ENCODE results near the gene PLXND1. TPM values are rescaled to one million over a fixed set of nuclear protein-coding genes. Genes with fewer than 3 reads are reported as not detected.
A peak's percentile ranks its signal among the peaks of the same experiment; 100 is the strongest.

Gene PLXND1
- total RNA-seq, 2 donors from 2014 or later, result 207 to 246 TPM

GRCh38 chr3:129513705-129514104, 92.8 kb downstream of the PLXND1 start:
- H3K36me3 ChIP-seq, result peaks cover 18% of the 10 kb centered on the region
- DNase-seq (ENCODE audit: low spot score), result no peak
- no peaks in the 10 kb centered on the region for H3K27me3 ChIP-seq (replicated peaks; ENCODE audit: insufficient read depth)
- no peak for ATAC-seq (ENCODE audit: insufficient number of reproducible peaks, low FRiP score, low read depth)
- TF ChIP-seq, protein P1, sequence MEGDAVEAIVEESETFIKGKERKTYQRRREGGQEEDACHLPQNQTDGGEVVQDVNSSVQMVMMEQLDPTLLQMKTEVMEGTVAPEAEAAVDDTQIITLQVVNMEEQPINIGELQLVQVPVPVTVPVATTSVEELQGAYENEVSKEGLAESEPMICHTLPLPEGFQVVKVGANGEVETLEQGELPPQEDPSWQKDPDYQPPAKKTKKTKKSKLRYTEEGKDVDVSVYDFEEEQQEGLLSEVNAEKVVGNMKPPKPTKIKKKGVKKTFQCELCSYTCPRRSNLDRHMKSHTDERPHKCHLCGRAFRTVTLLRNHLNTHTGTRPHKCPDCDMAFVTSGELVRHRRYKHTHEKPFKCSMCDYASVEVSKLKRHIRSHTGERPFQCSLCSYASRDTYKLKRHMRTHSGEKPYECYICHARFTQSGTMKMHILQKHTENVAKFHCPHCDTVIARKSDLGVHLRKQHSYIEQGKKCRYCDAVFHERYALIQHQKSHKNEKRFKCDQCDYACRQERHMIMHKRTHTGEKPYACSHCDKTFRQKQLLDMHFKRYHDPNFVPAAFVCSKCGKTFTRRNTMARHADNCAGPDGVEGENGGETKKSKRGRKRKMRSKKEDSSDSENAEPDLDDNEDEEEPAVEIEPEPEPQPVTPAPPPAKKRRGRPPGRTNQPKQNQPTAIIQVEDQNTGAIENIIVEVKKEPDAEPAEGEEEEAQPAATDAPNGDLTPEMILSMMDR (IDR thresholded peaks at IDR 0.05), result no peak
- no peak overlapping the region for H3K4me3 ChIP-seq
- no peaks in the 10 kb centered on the region for H3K4me1 ChIP-seq (ENCODE audit: control insufficient read depth in 1 of 2, low read depth in 2 of 2)
- no peaks in the 10 kb centered on the region for H3K9me3 ChIP-seq
- no peak overlapping the region for H3K27ac ChIP-seq

- ATAC-seq (ENCODE audit: insufficient number of reproducible peaks, low FRiP score, low read depth), result no peak
- TF ChIP-seq, protein P1 (IDR thresholded peaks at IDR 0.05), result no peak
- H3K36me3 ChIP-seq, result peaks cover 18% of the 10 kb centered on the region
- H3K27me3 ChIP-seq (replicated peaks; ENCODE audit: insufficient read depth), result no peaks in the 10 kb centered on the region
- peaks cover 0 to 4% of the 10 kb centered on the region in 2 donors for H3K4me1 ChIP-seq (ENCODE audit: control insufficient read depth in 1 of 2, low read depth in 2 of 2)
- H3K4me3 ChIP-seq, result no peak overlapping the region
- no peak overlapping the region for H3K27ac ChIP-seq
- no peak for DNase-seq (ENCODE audit: low spot score)
- H3K9me3 ChIP-seq, result no peaks in the 10 kb centered on the region
These were observed 93.9 kb downstream of the PLXND1 start for GRCh38 chr3:129512595-129512994.

GRCh38 chr3:129507181-129507831, 99.2 kb downstream of the PLXND1 start:
- Histone ChIP-seq H3K4me3 (no peak overlapping the region), H3K9me3 (no peaks in the 10 kb centered on the region), H3K4me1 (ENCODE audit: control insufficient read depth in 1 of 2, low read depth in 2 of 2) (peaks cover 9 to 38% of the 10 kb centered on the region in 2 donors), H3K27me3 (replicated peaks; ENCODE audit: insufficient read depth) (no peaks in the 10 kb centered on the region), H3K36me3 (peaks cover 5% of the 10 kb centered on the region), H3K27ac (no peak overlapping the region)
- TF ChIP-seq, protein P1 (IDR thresholded peaks at IDR 0.05), result no peak
- no peak for ATAC-seq (ENCODE audit: insufficient number of reproducible peaks, low FRiP score, low read depth)
- DNase-seq (ENCODE audit: low spot score), result no peak

DNA sequence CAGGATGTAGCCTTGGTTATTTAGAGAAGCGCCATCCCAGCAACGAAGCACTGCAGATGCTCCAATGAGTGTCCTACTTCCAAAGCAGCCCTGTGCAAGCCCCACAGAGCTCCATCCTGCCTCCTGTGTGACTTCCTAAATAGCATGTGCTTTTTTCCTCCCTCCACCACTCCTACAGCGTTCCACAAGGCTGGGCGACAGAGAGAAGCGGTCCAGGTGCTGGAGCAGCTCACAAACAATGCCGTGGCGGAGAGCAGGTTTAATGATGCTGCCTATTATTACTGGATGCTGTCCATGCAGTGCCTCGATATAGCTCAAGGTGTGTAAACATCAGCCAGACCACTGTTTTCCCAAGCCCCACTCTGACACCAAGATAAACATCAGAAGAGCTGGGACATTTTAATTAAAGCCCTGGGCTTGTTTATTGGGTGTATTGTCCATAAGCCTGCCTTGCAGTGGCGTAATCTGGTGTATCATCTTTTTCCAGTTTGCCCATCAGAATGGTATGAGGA, 100.2 kb downstream of the PLXND1 start:
- TF ChIP-seq, protein P1 (IDR thresholded peaks at IDR 0.05), result no peak
- Histone ChIP-seq H3K36me3 (no peaks in the 10 kb centered on the region), H3K27me3 (replicated peaks; ENCODE audit: insufficient read depth) (no peaks in the 10 kb centered on the region), H3K9me3 (no peaks in the 10 kb centered on the region), H3K4me3 (no peak overlapping the region), H3K4me1 (ENCODE audit: control insufficient read depth in 1 of 2, low read depth in 2 of 2) (peaks cover 9 to 38% of the 10 kb centered on the region in 2 donors), H3K27ac (no peak overlapping the region)
- ATAC-seq (ENCODE audit: insufficient number of reproducible peaks, low FRiP score, low read depth) (no peak), DNase-seq (ENCODE audit: low spot score) (no peak)

- ATAC-seq (ENCODE audit: insufficient number of reproducible peaks, low FRiP score, low read depth), result no peak
- H3K27me3 ChIP-seq (replicated peaks; ENCODE audit: insufficient read depth), result no peaks in the 10 kb centered on the region
- no peak for DNase-seq (ENCODE audit: low spot score)
- no peak overlapping the region for H3K4me3 ChIP-seq
- TF ChIP-seq, protein P1 (IDR thresholded peaks at IDR 0.05), result no peak
- peak overlapping the region; percentile 45 to 62 for H3K27ac ChIP-seq
- no peaks in the 10 kb centered on the region for H3K36me3 ChIP-seq
- H3K9me3 ChIP-seq, result no peaks in the 10 kb centered on the region
- peaks cover 9 to 38% of the 10 kb centered on the region in 2 donors for H3K4me1 ChIP-seq (ENCODE audit: control insufficient read depth in 1 of 2, low read depth in 2 of 2)
These were observed 101.1 kb downstream of the PLXND1 start for GRCh38 chr3:129505341-129505740.

Other genes with a start within 250 kb of the PLXND1 start
- gene EFCAB12, start 178.0 kb downstream of the PLXND1 start, total RNA-seq, result under 1 TPM in 1 of 2 donors, not detected in 1; 0.68 TPM
- 10 to 100 TPM; 23.0 to 32.5 TPM for gene MBD4, start 166.7 kb downstream of the PLXND1 start, total RNA-seq
- 10 to 100 TPM; 50.1 to 61.9 TPM for gene IFT122, start 166.5 kb downstream of the PLXND1 start, total RNA-seq
- gene RHO, start 78.0 kb downstream of the PLXND1 start, total RNA-seq, result not detected
- gene H1-8, start 63.5 kb downstream of the PLXND1 start, total RNA-seq, result not detected

All from thoracic aorta (tissue), 2 donors.